GM12875 (cell line): ENCODE data around the gene ABHD17C.

Experiments
- H3K4me3 ChIP-seq: one replicate; pipeline ENCODE4 v1.5.1; 2011; ENCODE audit warnings: low read depth, low read length, control low read depth
- CTCF ChIP-seq: IDR thresholded peaks from 2 replicates; pipeline ENCODE4 v1.5.1; 2011; ENCODE audit warnings: low read depth, mild to moderate bottlenecking, control low read depth, inconsistent platforms, low read length, moderate library complexity, borderline replicate concordance; ENCODE audit not compliant: insufficient read depth

Gene ABHD17C

DNA sequence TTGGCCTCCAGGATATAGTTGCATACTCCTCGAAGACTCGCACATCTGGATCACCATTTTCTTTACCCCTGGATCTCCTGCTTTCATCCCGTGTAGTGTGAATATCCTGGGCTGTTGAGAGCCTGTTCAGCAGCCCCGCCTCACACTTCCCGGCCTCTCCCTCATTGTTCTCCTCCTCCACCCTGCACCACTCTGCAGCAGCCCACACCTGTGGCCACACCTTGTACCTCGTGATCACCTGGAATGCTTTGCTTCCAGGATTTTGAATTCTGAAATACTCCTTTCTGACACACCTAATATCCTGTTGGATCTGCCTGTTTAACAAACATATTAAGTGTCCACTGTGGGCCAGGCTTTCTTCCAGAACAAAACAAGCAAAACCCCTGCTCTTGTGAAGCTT lies 14.4 kb downstream of the ABHD17C start:
- TF ChIP-seq CTCF = no peak
- no peak overlapping the region for H3K4me3 ChIP-seq

GRCh38 chr15:80710635-80711554 lies 15.8 kb downstream of the ABHD17C start:
- no peak for TF ChIP-seq CTCF

GRCh38 chr15:80711886-80712285 lies 16.8 kb downstream of the ABHD17C start:
- no peak overlapping the region for H3K4me3 ChIP-seq

More at GRCh38 chr15:80710635-80711554, 15.8 kb downstream of the ABHD17C start:
- H3K4me3 ChIP-seq = no peak overlapping the region

GRCh38 chr15:80712956-80713355 lies 17.8 kb downstream of the ABHD17C start:
- no peak overlapping the region for H3K4me3 ChIP-seq
- no peak for TF ChIP-seq CTCF

More at GRCh38 chr15:80711886-80712285, 16.8 kb downstream of the ABHD17C start:
- no peak for TF ChIP-seq CTCF

DNA sequence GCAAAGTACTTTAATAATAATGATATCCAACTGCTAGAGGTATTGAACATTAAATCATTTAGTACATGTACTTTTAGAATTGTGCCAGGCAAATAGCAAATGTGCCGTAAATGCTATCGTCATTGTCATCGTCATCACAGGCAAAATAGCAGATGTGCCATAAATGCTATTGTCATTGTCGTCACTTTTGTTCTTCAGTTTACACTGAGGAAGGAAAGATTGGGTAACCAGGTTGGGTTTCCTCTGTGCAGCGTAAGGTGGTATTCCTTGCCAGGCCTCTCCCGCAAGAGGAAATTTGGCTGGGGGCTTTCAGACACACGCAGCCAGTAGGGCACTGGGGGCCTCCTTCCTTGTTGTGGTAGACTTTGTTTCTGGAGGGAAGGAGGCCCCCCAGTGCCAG lies 26.4 kb downstream of the ABHD17C start:
- no peak overlapping the region for H3K4me3 ChIP-seq
- no peak for TF ChIP-seq CTCF

- H3K4me3 ChIP-seq = no peak overlapping the region
- TF ChIP-seq CTCF = no peak
These were observed 27.7 kb downstream of the ABHD17C start for GRCh38 chr15:80722811-80723210.

DNA sequence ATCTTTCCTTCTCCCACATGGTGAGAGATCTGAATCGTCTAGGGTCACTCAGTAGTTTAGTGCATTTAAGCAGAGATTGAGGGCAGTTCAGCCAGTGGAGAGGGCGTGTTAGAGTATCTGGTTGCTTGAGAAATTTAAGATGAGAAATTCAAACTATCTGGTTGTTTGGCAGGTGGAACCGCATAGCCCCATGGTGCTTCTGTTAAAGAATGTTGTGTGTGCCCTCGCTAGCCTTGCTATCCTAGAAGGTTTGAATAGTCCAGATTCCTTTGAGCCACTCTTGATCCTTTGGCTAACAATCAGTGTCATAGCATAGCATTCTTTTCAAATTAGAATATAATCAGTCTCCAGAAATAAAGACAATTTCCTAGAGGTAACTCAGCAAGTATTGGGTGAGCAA lies 32.1 kb downstream of the ABHD17C start:
- no peak overlapping the region for H3K4me3 ChIP-seq
- no peak for TF ChIP-seq CTCF
